ENCODE results near the gene ALS2CL. TPM values are rescaled to one million over a fixed set of nuclear protein-coding genes. Genes with fewer than 3 reads are reported as not detected.

ALS2CL gene
- total RNA-seq, 1 experiment from 2014 or later = 11.2 TPM

- TF ChIP-seq CTCF (IDR thresholded peaks at IDR 0.05; ENCODE audit: insufficient read depth in 1 of 2, low read depth in 1 of 2, low read length in 1 of 2, severe bottlenecking in 1 of 2, unreplicated experiment in 1 of 2) = no peak
- no peaks in the 10 kb centered on the region for H3K36me3 ChIP-seq (ENCODE audit: control insufficient read depth, insufficient read depth, low read length)
- no peaks in the 10 kb centered on the region for H3K36me3 Mint-ChIP-seq (ENCODE audit: insufficient read depth, unreplicated experiment)
- H3K27me3 ChIP-seq (replicated peaks; ENCODE audit: control insufficient read depth, insufficient read depth, low read length) = no peaks in the 10 kb centered on the region; the same call in 1 of the 2 replicates
- no peak overlapping the region for H3K4me3 ChIP-seq (ENCODE audit: low read depth, low read length)
- no peak overlapping the region for H3K27ac Mint-ChIP-seq (ENCODE audit: unreplicated experiment)
- H3K4me3 Mint-ChIP-seq (ENCODE audit: unreplicated experiment) = no peak overlapping the region
- H3K9me3 ChIP-seq = no peaks in the 10 kb centered on the region
- ChIA-PET POLR2A (no interaction called here), CTCF (interaction anchor here (0.8 to 2.3 kb wide), 2 partner anchors 174 to 207 kb away, joined by 3 to 5 read pairs; no protein-coding TSS in a partner anchor)
- no TSS peak for BruUV-seq (replicated peaks)
- no peaks in the 10 kb centered on the region for H3K4me1 ChIP-seq
- no peaks in the 10 kb centered on the region for H3K4me1 Mint-ChIP-seq (ENCODE audit: low read depth, unreplicated experiment)
- peaks cover 6% of the 10 kb centered on the region for H3K27me3 Mint-ChIP-seq (ENCODE audit: insufficient read depth, unreplicated experiment)
- DNase-seq = no peak
- intact Hi-C loops (cut with micrococcal nuclease; ENCODE audit: unreplicated experiment) = no loop called here
- H3K9me3 Mint-ChIP-seq (ENCODE audit: unreplicated experiment) = no peaks in the 10 kb centered on the region
Observed at GRCh38 chr3:46702246-46703012, 8.9 kb upstream of the ALS2CL start.

- intact Hi-C loops (cut with micrococcal nuclease; ENCODE audit: unreplicated experiment) = no loop called here
- Mint-ChIP-seq H3K9me3 (ENCODE audit: unreplicated experiment) (no peaks in the 10 kb centered on the region), H3K27me3 (ENCODE audit: insufficient read depth, unreplicated experiment) (peaks cover 6% of the 10 kb centered on the region), H3K27ac (ENCODE audit: unreplicated experiment) (no peak within 1 kb of the TSS), H3K36me3 (ENCODE audit: insufficient read depth, unreplicated experiment) (no peaks in the 10 kb centered on the region), H3K4me1 (ENCODE audit: low read depth, unreplicated experiment) (no peaks in the 10 kb centered on the region), H3K4me3 (ENCODE audit: unreplicated experiment) (no peak within 1 kb of the TSS)
- ChIA-PET POLR2A (no interaction called here), CTCF (interaction anchor here (2.3 kb wide), 1 partner anchor 208 kb away, joined by 5 read pairs; no protein-coding TSS in a partner anchor)
- Histone ChIP-seq H3K36me3 (ENCODE audit: control insufficient read depth, insufficient read depth, low read length) (no peaks in the 10 kb centered on the region), H3K4me3 (ENCODE audit: low read depth, low read length) (peak within 1 kb of the TSS; percentile 18), H3K4me1 (no peaks in the 10 kb centered on the region), H3K9me3 (no peaks in the 10 kb centered on the region), H3K27me3 (replicated peaks; ENCODE audit: control insufficient read depth, insufficient read depth, low read length) (no peaks in the 10 kb centered on the region; the same call in 1 of the 2 replicates)
- no peak for DNase-seq
- no TSS peak for BruUV-seq (replicated peaks)
- no peak for TF ChIP-seq CTCF (IDR thresholded peaks at IDR 0.05; ENCODE audit: insufficient read depth in 1 of 2, low read depth in 1 of 2, low read length in 1 of 2, severe bottlenecking in 1 of 2, unreplicated experiment in 1 of 2)
Observed at GRCh38 chr3:46701181-46701939, 7.9 kb upstream of the ALS2CL start, which contains the start of gene TMIE. Gene TMIE, plus strand, starts transcription at chr3:46701392. Its CDS starts 96 bp downstream, at chr3:46701488.

- Mint-ChIP-seq H3K36me3 (ENCODE audit: insufficient read depth, unreplicated experiment) (no peaks in the 10 kb centered on the region), H3K9me3 (ENCODE audit: unreplicated experiment) (no peaks in the 10 kb centered on the region), H3K27me3 (ENCODE audit: insufficient read depth, unreplicated experiment) (peaks cover 6% of the 10 kb centered on the region), H3K27ac (ENCODE audit: unreplicated experiment) (no peak overlapping the region), H3K4me1 (ENCODE audit: low read depth, unreplicated experiment) (no peaks in the 10 kb centered on the region), H3K4me3 (ENCODE audit: unreplicated experiment) (no peak overlapping the region)
- no peaks in the 10 kb centered on the region for H3K4me1 ChIP-seq
- no peak for DNase-seq
- intact Hi-C loops (cut with micrococcal nuclease; ENCODE audit: unreplicated experiment) = no loop called here
- POLR2A ChIA-PET = interaction anchor here (0.6 kb wide), 1 partner anchor 19 kb away, joined by 3 read pairs; no protein-coding TSS in a partner anchor
- TF ChIP-seq CTCF (IDR thresholded peaks at IDR 0.05; ENCODE audit: insufficient read depth in 1 of 2, low read depth in 1 of 2, low read length in 1 of 2, severe bottlenecking in 1 of 2, unreplicated experiment in 1 of 2) = no peak
- no TSS peak for BruUV-seq (replicated peaks)
- H3K9me3 ChIP-seq = no peaks in the 10 kb centered on the region
- H3K4me3 ChIP-seq (ENCODE audit: low read depth, low read length) = no peak overlapping the region
- CTCF ChIA-PET = no interaction called here
- no peaks in the 10 kb centered on the region; the same call in 1 of the 2 replicates for H3K27me3 ChIP-seq (replicated peaks; ENCODE audit: control insufficient read depth, insufficient read depth, low read length)
- no peaks in the 10 kb centered on the region for H3K36me3 ChIP-seq (ENCODE audit: control insufficient read depth, insufficient read depth, low read length)
Observed at GRCh38 chr3:46700772-46701171, 7.3 kb upstream of the ALS2CL start.

Measured in Caco-2 (cell line).